K562 (cell line): ENCODE data around the gene PHF1. TPM values are rescaled to one million over a fixed set of nuclear protein-coding genes. Genes with fewer than 3 reads are reported as not detected.

Experiments used
- ATF1 ChIP-seq, 2 experiments: fragments of 450-650 bp in 1 of 2; IDR thresholded peaks; 2 replicates each; pipeline ENCODE4 v1.6.1; 2016; ENCODE audit warnings: missing compliant biosample characterization in 1 of 2, missing genetic modification characterization in 1 of 2
- CTCFL ChIP-seq: IDR thresholded peaks from 2 replicates; pipeline ENCODE4 v1.6.1; 2011; ENCODE audit warnings: borderline replicate concordance, low read depth, mild to moderate bottlenecking, moderate library complexity, low read length; ENCODE audit not compliant: insufficient read depth, poor library complexity, severe bottlenecking
- CXXC5 ChIP-seq: fragments of 250-450 bp; sonication (Bioruptor Pico); IDR thresholded peaks from 2 replicates; pipeline ENCODE4 v1.8.0; 2022; ENCODE audit warnings: inconsistent platforms, mild to moderate bottlenecking, moderate library complexity
- ETV1 ChIP-seq: fragments of 450-650 bp; conservative IDR thresholded peaks from 2 replicates; pipeline ENCODE4 v1.6.1; 2016; ENCODE audit warnings: missing genetic modification characterization, control low read depth, low read depth, missing compliant biosample characterization
- GTF2B ChIP-seq: IDR thresholded peaks from 2 replicates; pipeline ENCODE4 v1.6.1; 2011; ENCODE audit not compliant: insufficient read length; ENCODE audit errors: extremely low read depth
- HOMEZ ChIP-seq: fragments of 250-450 bp; sonication (Bioruptor Pico); IDR thresholded peaks from 2 replicates; pipeline ENCODE4 v1.4.0; 2020; ENCODE audit warnings: mild to moderate bottlenecking, moderate library complexity
- MTA3 ChIP-seq: fragments of 450-650 bp; formaldehyde crosslinking; IDR thresholded peaks from 2 replicates; pipeline ENCODE4 v1.6.1; 2017; ENCODE audit warnings: mild to moderate bottlenecking, borderline replicate concordance
- NR2C1 ChIP-seq, 2 experiments: fragments of 450-650 bp; IDR thresholded peaks; 2 replicates each; pipeline ENCODE4 v1.6.1; 2017; ENCODE audit warnings: mild to moderate bottlenecking in 2 of 2, antibody characterized with exemption in 1 of 2, inconsistent platforms in 1 of 2, missing compliant biosample characterization in 1 of 2, missing genetic modification characterization in 1 of 2
- PML ChIP-seq: IDR thresholded peaks from 2 replicates; pipeline ENCODE4 v1.6.1; 2012; ENCODE audit warnings: low read length, inconsistent platforms
- PTBP1 ChIP-seq: fragments of 200-400 bp; formaldehyde crosslinking; IDR thresholded peaks from 2 replicates; pipeline ENCODE4 v1.6.1; 2017; ENCODE audit warnings: low read depth, low read length
- TFAP4 ChIP-seq: sonication (generic); formaldehyde crosslinking; IDR thresholded peaks from 2 replicates; pipeline ENCODE4 v1.8.0; 2022; ENCODE audit warnings: missing genetic modification reagents, mild to moderate bottlenecking, moderate library complexity, borderline replicate concordance
- THRB ChIP-seq: fragments of 450-650 bp; formaldehyde crosslinking; conservative IDR thresholded peaks from 2 replicates; pipeline ENCODE4 v1.4.0; 2022; ENCODE audit warnings: mild to moderate bottlenecking, missing genetic modification characterization
- ZFP36 ChIP-seq: fragments of 150-350 bp; IDR thresholded peaks from 2 replicates; pipeline ENCODE4 v1.6.1; 2018; ENCODE audit warnings: low read length, low read depth; ENCODE audit not compliant: partially characterized antibody
- ZNF431 ChIP-seq: sonication (generic); formaldehyde crosslinking; IDR thresholded peaks from 2 replicates; pipeline ENCODE4 v1.8.0; 2022; ENCODE audit warnings: mild to moderate bottlenecking, missing genetic modification reagents
- ZNF512 ChIP-seq: IDR thresholded peaks from 2 replicates; pipeline ENCODE4 v1.6.1; 2016; ENCODE audit warnings: missing genetic modification characterization, missing compliant biosample characterization
- polyA plus RNA-seq, 8 experiments: library from polyadenylated mRNA; depleted of rRNA in 4 of 8; stranded (reverse) in 5 of 8; unstranded in 3 of 8; fragments of >200 nt; fragmentation: Nextera tagmentation in 2 of 8; fragmentation: Illumina TruSeq in 1 of 8; extraction: Ambion mirVana in 2 of 8; extraction: Trizol in 1 of 8; gene quantifications; 2 replicates each; pipeline versions ENCODE4 v1.2.1 to v1.2.3, GENCODE V29; 2011 to 2014; ENCODE audit warnings: inconsistent platforms in 1 of 8, missing spikeins in 1 of 8
- total RNA-seq, 7 experiments: library from RNA; depleted of rRNA in 6 of 7; stranded (reverse); fragments of >200 nt in 6 of 7; fragmentation: Illumina TruSeq in 2 of 7; extraction: Trizol in 2 of 7; gene quantifications; 2 replicates each; pipeline versions ENCODE4 v1.2.1 to v1.2.3, GENCODE V29; 2011 to 2021; ENCODE audit warnings: low replicate concordance in 1 of 7

Gene PHF1
- total and polyA plus RNA-seq, 9 of the 15 experiments (the other 6 are each of a cell fraction or from before 2014, with no cell fraction given): 3.7 to 64.2 (median 33.7) TPM

GRCh38 chr6:33425668-33426577 is 15.1 kb downstream of the PHF1 start (continued):
- 0 out of 2 replicates have a peak, but pooled peaks have one; percentile 40 for TF ChIP-seq PTBP1
- 0 out of 2 replicates have a peak, but pooled peaks have one; percentile 6 for TF ChIP-seq PML
- peak; percentile 63 for TF ChIP-seq CTCFL
- TF ChIP-seq ETV1 (tag): peak; percentile 61
- peak; percentile 82 for TF ChIP-seq TFAP4 (CRISPR knock-in tag)
- TF ChIP-seq MTA3: peak; percentile 93; the same call in 1 of the 2 replicates
- TF ChIP-seq NR2C1 (IDR thresholded peaks at IDR 0.05): peak; percentile 69
- peak; percentile 63 for TF ChIP-seq NR2C1 (tag; IDR thresholded peaks at IDR 0.05)
- no peak for TF ChIP-seq HOMEZ (CRISPR knock-in tag)
- 0 out of 2 replicates have a peak, but pooled peaks have one; percentile 17 for TF ChIP-seq THRB (CRISPR knock-in tag)
- TF ChIP-seq ATF1 (CRISPR knock-in tag; IDR thresholded peaks at IDR 0.05): no peak
- no peak for TF ChIP-seq ATF1 (tag; IDR thresholded peaks at IDR 0.05)
- peak; percentile 65; the same call in 1 of the 2 replicates for TF ChIP-seq ZNF431 (CRISPR knock-in tag)
- TF ChIP-seq ZFP36: no peak
- no peak for TF ChIP-seq GTF2B
- peak; percentile 54 for TF ChIP-seq CXXC5 (CRISPR knock-in tag)
- TF ChIP-seq ZNF512 (tag): 0 out of 2 replicates have a peak, but pooled peaks have one; percentile 20
- TF ChIP-seq, all 486 proteins: peak for 109
